Measurements from ENCODE around the gene SDCCAG8.

Gene SDCCAG8

GRCh38 chr1:243343970-243344937, 88.4 kb downstream of the SDCCAG8 start:
- peak; percentile 91 for DNase-seq

GRCh38 chr1:243345205-243345604, 89.4 kb downstream of the SDCCAG8 start:
- peak; percentile 33 for DNase-seq

- no peak for DNase-seq
Observed at GRCh38 chr1:243346016-243346415, 90.2 kb downstream of the SDCCAG8 start.

- DNase-seq = no peak
Observed at GRCh38 chr1:243346468-243346867, 90.6 kb downstream of the SDCCAG8 start.

GRCh38 chr1:243348331-243348730, 92.5 kb downstream of the SDCCAG8 start:
- no peak for DNase-seq

- no peak for DNase-seq
Observed at GRCh38 chr1:243349128-243349527, 93.3 kb downstream of the SDCCAG8 start.

GRCh38 chr1:243351337-243351736, 95.5 kb downstream of the SDCCAG8 start:
- no peak for DNase-seq

- no peak for DNase-seq
Observed at GRCh38 chr1:243354511-243355153, 98.8 kb downstream of the SDCCAG8 start.

GRCh38 chr1:243363832-243364231, 108.0 kb downstream of the SDCCAG8 start:
- no peak for DNase-seq

- no peak for DNase-seq
Observed at GRCh38 chr1:243364330-243364729, 108.5 kb downstream of the SDCCAG8 start.

GRCh38 chr1:243364866-243365265, 109.0 kb downstream of the SDCCAG8 start:
- DNase-seq = no peak

- no peak for DNase-seq
Observed at GRCh38 chr1:243367314-243367713, 111.5 kb downstream of the SDCCAG8 start.

- no peak for DNase-seq
Observed at GRCh38 chr1:243374412-243374811, 118.6 kb downstream of the SDCCAG8 start.

GRCh38 chr1:243375596-243375995, 119.8 kb downstream of the SDCCAG8 start:
- no peak for DNase-seq

GRCh38 chr1:243378669-243379068, 122.8 kb downstream of the SDCCAG8 start:
- peak; percentile 60 for DNase-seq

GRCh38 chr1:243379208-243379607, 123.4 kb downstream of the SDCCAG8 start:
- peak; percentile 28 for DNase-seq

GRCh38 chr1:243379706-243380105, 123.9 kb downstream of the SDCCAG8 start:
- peak; percentile 42 for DNase-seq

- DNase-seq = no peak
Observed at GRCh38 chr1:243388276-243388675, 132.4 kb downstream of the SDCCAG8 start.

- DNase-seq = no peak
Observed at GRCh38 chr1:243390162-243390791, 134.4 kb downstream of the SDCCAG8 start.

- no peak for DNase-seq
Observed at GRCh38 chr1:243391355-243391754, 135.5 kb downstream of the SDCCAG8 start.

GRCh38 chr1:243393096-243393495, 137.3 kb downstream of the SDCCAG8 start:
- DNase-seq = peak; percentile 82

- peak; percentile 24 for DNase-seq
Observed at GRCh38 chr1:243394066-243394465, 138.2 kb downstream of the SDCCAG8 start.

Measured in NCI-H2171 treated with DMSO at 0.1 percent for 48 hours (cell line).